ENCODE measurements around the gene RELL1. TPM values are rescaled to one million over a fixed set of nuclear protein-coding genes. Genes with fewer than 3 reads are reported as not detected.

The RELL1 gene
- polyA plus RNA-seq, 1 of the 3 experiments (the other 2 are of a cell fraction): 4.5 TPM

DNA sequence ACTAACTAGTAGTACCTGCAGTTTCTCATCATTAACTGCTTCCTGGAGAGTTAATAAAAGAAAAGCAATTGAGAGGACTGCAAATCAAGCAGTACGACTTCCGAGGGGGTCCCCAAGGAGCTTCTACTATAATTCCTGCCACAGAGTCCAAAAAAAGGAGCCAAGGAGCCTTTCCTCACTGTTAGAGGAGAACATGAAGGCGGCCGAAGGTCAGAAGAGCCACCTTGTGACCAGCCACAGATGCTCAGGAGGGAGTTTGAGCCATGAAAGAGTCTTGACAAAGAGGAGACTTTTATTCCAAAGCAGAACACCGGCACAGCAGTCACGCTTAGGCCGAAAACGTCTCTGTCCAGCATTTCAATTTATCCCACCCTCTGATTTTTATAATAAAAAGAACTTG lies 62.2 kb downstream of the RELL1 start:
- no peak for TF ChIP-seq RFX5 (IDR thresholded peaks at IDR 0.05; ENCODE audit: low read length)
- TF ChIP-seq NFIC (IDR thresholded peaks at IDR 0.05; ENCODE audit: borderline replicate concordance): no peak
- TF ChIP-seq REST (IDR thresholded peaks at IDR 0.05; ENCODE audit: low read depth, low read length): no peak
- TF ChIP-seq RAD21 (IDR thresholded peaks at IDR 0.05; ENCODE audit: low read length): no peak
- TF ChIP-seq POLR2AphosphoS5 (IDR thresholded peaks at IDR 0.05; ENCODE audit: low read depth, low read length): no peak
- TF ChIP-seq, protein P1, sequence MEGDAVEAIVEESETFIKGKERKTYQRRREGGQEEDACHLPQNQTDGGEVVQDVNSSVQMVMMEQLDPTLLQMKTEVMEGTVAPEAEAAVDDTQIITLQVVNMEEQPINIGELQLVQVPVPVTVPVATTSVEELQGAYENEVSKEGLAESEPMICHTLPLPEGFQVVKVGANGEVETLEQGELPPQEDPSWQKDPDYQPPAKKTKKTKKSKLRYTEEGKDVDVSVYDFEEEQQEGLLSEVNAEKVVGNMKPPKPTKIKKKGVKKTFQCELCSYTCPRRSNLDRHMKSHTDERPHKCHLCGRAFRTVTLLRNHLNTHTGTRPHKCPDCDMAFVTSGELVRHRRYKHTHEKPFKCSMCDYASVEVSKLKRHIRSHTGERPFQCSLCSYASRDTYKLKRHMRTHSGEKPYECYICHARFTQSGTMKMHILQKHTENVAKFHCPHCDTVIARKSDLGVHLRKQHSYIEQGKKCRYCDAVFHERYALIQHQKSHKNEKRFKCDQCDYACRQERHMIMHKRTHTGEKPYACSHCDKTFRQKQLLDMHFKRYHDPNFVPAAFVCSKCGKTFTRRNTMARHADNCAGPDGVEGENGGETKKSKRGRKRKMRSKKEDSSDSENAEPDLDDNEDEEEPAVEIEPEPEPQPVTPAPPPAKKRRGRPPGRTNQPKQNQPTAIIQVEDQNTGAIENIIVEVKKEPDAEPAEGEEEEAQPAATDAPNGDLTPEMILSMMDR (IDR thresholded peaks at IDR 0.05): no peak
- no peak for TF ChIP-seq CHD2 (IDR thresholded peaks at IDR 0.05; ENCODE audit: low read length, partially characterized antibody)
- 93% methylated on average over 8 of the region's 8 CpGs for WGBS (ENCODE audit: low lambda C conversion rate)
- Histone ChIP-seq H3K4me2 (no peak overlapping the region), H3K4me3 (ENCODE audit: low read depth in 2 of 2, low read length in 1 of 2) (no peak overlapping the region), H3K79me2 (ENCODE audit: insufficient read depth) (no peaks in the 10 kb centered on the region), H3F3A (replicated peaks; ENCODE audit: insufficient read depth) (no peaks in the 10 kb centered on the region), H3K27ac (ENCODE audit: low read depth in 2 of 2, low read length in 1 of 2) (no peak overlapping the region), H3K36me3 (replicated peaks in 1 of 2; ENCODE audit: control insufficient read depth in 1 of 2, insufficient read depth in 2 of 2, low read length in 1 of 2) (no peaks in the 10 kb centered on the region), H2AFZ (ENCODE audit: low read depth) (no peak overlapping the region), H3K9me3 (no peaks in the 10 kb centered on the region), H4K20me1 (ENCODE audit: insufficient read depth) (no peaks in the 10 kb centered on the region), H3K9ac (no peak overlapping the region), H3K4me1 (ENCODE audit: control insufficient read depth in 1 of 2, insufficient read depth in 2 of 2, low read depth in 1 of 2, low read length in 1 of 2) (peaks cover 0 to 2% of the 10 kb centered on the region in 2 experiments; a peak in 1 of 4 replicates), H3K9me2 (no peaks in the 10 kb centered on the region), H3K27me3 (ENCODE audit: insufficient read depth) (no peaks in the 10 kb centered on the region)
- POLR2A ChIA-PET: no interaction called here
- no peak for DNase-seq
- CTCF ChIA-PET: no interaction called here

DNA sequence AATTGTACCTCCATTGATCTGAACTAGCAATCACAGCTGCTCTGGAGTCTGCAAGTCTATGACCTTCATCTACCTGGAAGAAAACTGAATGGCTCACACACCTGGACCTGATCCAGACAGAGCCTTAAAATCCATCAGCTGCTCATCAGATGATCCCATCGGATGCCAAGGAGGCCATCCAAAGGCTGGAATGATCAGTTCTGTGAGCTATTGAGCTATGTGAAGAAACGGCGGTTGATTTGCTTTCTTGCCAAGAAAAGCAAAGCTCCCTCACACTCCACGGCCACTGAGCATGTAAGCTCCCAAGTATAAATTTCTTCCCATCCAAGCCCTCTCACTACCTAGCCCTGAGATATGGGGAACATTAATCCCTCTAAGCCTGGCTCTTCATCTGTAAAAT lies 63.1 kb downstream of the RELL1 start:
- ChIA-PET CTCF (interaction anchor here (2.2 kb wide), 1 partner anchor 20 kb away, joined by 6 read pairs; no protein-coding TSS in a partner anchor), POLR2A (no interaction called here)
- Histone ChIP-seq H3K4me2 (no peak overlapping the region), H3K27me3 (ENCODE audit: insufficient read depth) (no peaks in the 10 kb centered on the region), H3K4me1 (ENCODE audit: control insufficient read depth in 1 of 2, insufficient read depth in 2 of 2, low read depth in 1 of 2, low read length in 1 of 2) (no peaks in the 10 kb centered on the region; a peak in 1 of 4 replicates), H3F3A (replicated peaks; ENCODE audit: insufficient read depth) (no peaks in the 10 kb centered on the region), H4K20me1 (ENCODE audit: insufficient read depth) (no peaks in the 10 kb centered on the region), H3K79me2 (ENCODE audit: insufficient read depth) (no peaks in the 10 kb centered on the region), H3K9me3 (no peaks in the 10 kb centered on the region), H3K4me3 (ENCODE audit: low read depth in 2 of 2, low read length in 1 of 2) (no peak overlapping the region), H3K27ac (ENCODE audit: low read depth in 2 of 2, low read length in 1 of 2) (no peak overlapping the region), H2AFZ (ENCODE audit: low read depth) (no peak overlapping the region), H3K9ac (no peak overlapping the region), H3K36me3 (replicated peaks in 1 of 2; ENCODE audit: control insufficient read depth in 1 of 2, insufficient read depth in 2 of 2, low read length in 1 of 2) (no peaks in the 10 kb centered on the region), H3K9me2 (no peaks in the 10 kb centered on the region)
- TF ChIP-seq RAD21 (IDR thresholded peaks at IDR 0.05; ENCODE audit: low read length): no peak
- no peak for TF ChIP-seq TCF12 (IDR thresholded peaks at IDR 0.05)
- TF ChIP-seq RXRA (IDR thresholded peaks at IDR 0.05; ENCODE audit: borderline replicate concordance, low read depth): no peak
- no peak for TF ChIP-seq EP300 (IDR thresholded peaks at IDR 0.05; ENCODE audit: borderline replicate concordance in 1 of 2, low read depth in 1 of 2, low read length in 1 of 2)
- no peak for TF ChIP-seq ELF1 (IDR thresholded peaks at IDR 0.05)
- TF ChIP-seq NRF1 (IDR thresholded peaks at IDR 0.05; ENCODE audit: low read depth, low read length): no peak
- TF ChIP-seq ZBTB33 (IDR thresholded peaks at IDR 0.05; ENCODE audit: borderline replicate concordance, low read depth): no peak
- no peak for TF ChIP-seq PBX3 (IDR thresholded peaks at IDR 0.05)
- DNase-seq: no peak
- WGBS (ENCODE audit: low lambda C conversion rate): 80% methylated on average over 1 of the region's 4 CpGs
